ENCODE results near the gene RILPL1.

The RILPL1 gene

DNA sequence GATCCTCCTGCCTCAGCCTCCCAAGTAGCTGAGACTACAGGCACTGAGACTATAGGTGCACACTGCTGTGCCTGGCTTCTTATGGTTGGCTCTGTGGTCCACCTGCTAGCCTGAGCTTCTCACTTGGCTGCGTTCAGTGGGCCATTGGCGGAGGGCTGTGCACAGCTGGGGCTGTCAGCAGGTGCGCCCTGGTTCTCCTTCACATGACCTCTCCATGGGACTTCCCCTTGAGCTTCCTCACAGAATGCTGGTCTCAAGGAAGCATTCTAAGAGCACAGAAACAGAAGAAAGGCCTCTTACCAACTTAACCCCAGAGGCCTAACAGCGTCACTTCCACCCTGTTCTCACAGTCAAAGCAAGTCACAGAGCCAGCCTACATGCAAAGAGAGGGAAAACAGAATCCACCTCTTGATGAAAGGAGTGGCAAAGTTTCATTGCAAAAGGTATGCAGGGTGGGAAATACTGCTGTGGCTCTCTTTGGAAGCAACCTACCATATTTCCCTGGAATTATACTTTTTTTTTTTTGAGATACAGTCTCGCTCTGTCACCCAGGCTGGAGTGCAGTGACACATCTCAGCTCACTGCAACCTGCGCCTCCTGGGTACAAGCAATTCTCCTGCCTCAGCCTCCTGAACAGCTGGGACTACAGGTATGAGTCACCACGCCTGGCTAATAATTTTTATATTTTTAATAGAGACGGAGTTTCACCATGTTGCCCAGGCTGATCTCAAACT lies 106.3 kb downstream of the RILPL1 start:
- Histone ChIP-seq H3K9ac (ENCODE audit: insufficient read length) (no peak overlapping the region), H3K36me3 (ENCODE audit: insufficient read depth, low read length) (no peaks in the 10 kb centered on the region), H3K9me3 (ENCODE audit: low read depth, low read length) (no peaks in the 10 kb centered on the region), H3K27ac (no peak overlapping the region), H3K4me3 (no peak overlapping the region)
- no peak for DNase-seq (ENCODE audit: low read depth, low spot score)
- TF ChIP-seq EZH2 (IDR thresholded peaks at IDR 0.05) (no peak), POLR2AphosphoS5 (IDR thresholded peaks at IDR 0.05; ENCODE audit: borderline replicate concordance, low read depth, low read length) (no peak), FOXP2 (optimal IDR thresholded peaks at IDR 0.05; ENCODE audit: control extremely low read depth, extremely low read length, insufficient read depth) (no peak)

DNA sequence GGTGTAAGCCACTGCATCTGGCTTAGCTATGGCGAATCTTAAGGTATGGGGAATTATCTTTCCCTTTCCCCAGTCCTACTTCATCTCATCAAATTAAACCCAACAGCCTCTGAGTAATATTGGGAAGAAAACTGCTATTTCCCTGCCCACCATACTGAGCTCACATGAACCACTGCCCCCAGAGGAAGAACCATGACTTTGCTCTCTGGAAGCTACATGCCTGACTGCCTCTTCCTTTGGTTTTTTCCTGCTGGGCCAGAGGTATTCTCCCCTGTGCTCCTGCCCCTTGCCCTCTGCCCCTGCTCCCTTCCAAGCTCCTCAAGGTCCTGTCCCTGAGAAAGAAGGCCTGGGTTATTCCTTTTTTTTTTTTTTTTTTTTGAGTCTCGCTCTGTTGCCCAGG lies 112.2 kb downstream of the RILPL1 start:
- no peaks in the 10 kb centered on the region for H3K9me3 ChIP-seq (ENCODE audit: low read depth, low read length)
- H3K4me3 ChIP-seq, result no peak overlapping the region
- H3K36me3 ChIP-seq (ENCODE audit: insufficient read depth, low read length), result no peaks in the 10 kb centered on the region
- DNase-seq (ENCODE audit: low read depth, low spot score), result no peak
- no peak overlapping the region for H3K27ac ChIP-seq
- TF ChIP-seq EZH2 (IDR thresholded peaks at IDR 0.05), result no peak
- no peak for TF ChIP-seq POLR2AphosphoS5 (IDR thresholded peaks at IDR 0.05; ENCODE audit: borderline replicate concordance, low read depth, low read length)
- no peak for TF ChIP-seq FOXP2 (optimal IDR thresholded peaks at IDR 0.05; ENCODE audit: control extremely low read depth, extremely low read length, insufficient read depth)
- H3K9ac ChIP-seq (ENCODE audit: insufficient read length), result no peak overlapping the region
